ENCODE data around the gene OLIG1.

The OLIG1 gene

GRCh38 chr21:33026443-33026858 is 43.5 kb upstream of the OLIG1 start:
- Histone ChIP-seq H3K79me2 (ENCODE audit: control insufficient read depth, low read length) (no peaks in the 10 kb centered on the region), H3K9me3 (ENCODE audit: control insufficient read depth, insufficient read depth, low read length) (no peaks in the 10 kb centered on the region), H3K36me3 (ENCODE audit: control insufficient read depth, low read length) (no peaks in the 10 kb centered on the region), H3K4me1 (ENCODE audit: control insufficient read depth, low read length) (no peaks in the 10 kb centered on the region), H3F3A (ENCODE audit: control insufficient read depth, insufficient read depth) (no peaks in the 10 kb centered on the region), H3K9me2 (replicated peaks; ENCODE audit: control insufficient read depth, low read length) (no peaks in the 10 kb centered on the region), H3K27ac (ENCODE audit: low read depth, low read length) (no peak overlapping the region), H3K4me2 (ENCODE audit: low read length) (no peak overlapping the region), H4K20me1 (ENCODE audit: control insufficient read depth, insufficient read depth, low read depth, low read length) (no peaks in the 10 kb centered on the region), H3K27me3 (ENCODE audit: control insufficient read depth, low read length) (peaks cover 7% of the 10 kb centered on the region; the same call in 1 of the 2 replicates), H3K4me3 (ENCODE audit: low read length) (no peak overlapping the region)
- TF ChIP-seq CTCF (IDR thresholded peaks at IDR 0.05; ENCODE audit: low read depth, low read length, poor library complexity, severe bottlenecking): no peak
- no peak for TF ChIP-seq EZH2phosphoT487 (IDR thresholded peaks at IDR 0.05; ENCODE audit: borderline replicate concordance, low read length)

DNA sequence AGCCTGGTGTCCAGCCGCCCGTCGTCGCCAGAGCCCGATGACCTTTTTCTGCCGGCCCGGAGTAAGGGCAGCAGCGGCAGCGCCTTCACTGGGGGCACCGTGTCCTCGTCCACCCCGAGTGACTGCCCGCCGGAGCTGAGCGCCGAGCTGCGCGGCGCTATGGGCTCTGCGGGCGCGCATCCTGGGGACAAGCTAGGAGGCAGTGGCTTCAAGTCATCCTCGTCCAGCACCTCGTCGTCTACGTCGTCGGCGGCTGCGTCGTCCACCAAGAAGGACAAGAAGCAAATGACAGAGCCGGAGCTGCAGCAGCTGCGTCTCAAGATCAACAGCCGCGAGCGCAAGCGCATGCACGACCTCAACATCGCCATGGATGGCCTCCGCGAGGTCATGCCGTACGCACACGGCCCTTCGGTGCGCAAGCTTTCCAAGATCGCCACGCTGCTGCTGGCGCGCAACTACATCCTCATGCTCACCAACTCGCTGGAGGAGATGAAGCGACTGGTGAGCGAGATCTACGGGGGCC is 43.0 kb upstream of the OLIG1 start:
- H3K36me3 ChIP-seq (ENCODE audit: control insufficient read depth, low read length): no peaks in the 10 kb centered on the region
- H3K79me2 ChIP-seq (ENCODE audit: control insufficient read depth, low read length): no peaks in the 10 kb centered on the region
- H3K27ac ChIP-seq (ENCODE audit: low read depth, low read length): no peak overlapping the region
- H3K27me3 ChIP-seq (ENCODE audit: control insufficient read depth, low read length): peaks cover 7% of the 10 kb centered on the region; the same call in 1 of the 2 replicates
- H3K9me2 ChIP-seq (replicated peaks; ENCODE audit: control insufficient read depth, low read length): no peaks in the 10 kb centered on the region
- H3F3A ChIP-seq (ENCODE audit: control insufficient read depth, insufficient read depth): no peaks in the 10 kb centered on the region
- H3K4me1 ChIP-seq (ENCODE audit: control insufficient read depth, low read length): no peaks in the 10 kb centered on the region
- no peak for TF ChIP-seq EZH2phosphoT487 (IDR thresholded peaks at IDR 0.05; ENCODE audit: borderline replicate concordance, low read length)
- no peak for TF ChIP-seq CTCF (IDR thresholded peaks at IDR 0.05; ENCODE audit: low read depth, low read length, poor library complexity, severe bottlenecking)
- H3K9me3 ChIP-seq (ENCODE audit: control insufficient read depth, insufficient read depth, low read length): no peaks in the 10 kb centered on the region
- H3K4me2 ChIP-seq (ENCODE audit: low read length): no peak overlapping the region
- no peak overlapping the region for H3K4me3 ChIP-seq (ENCODE audit: low read length)
- H4K20me1 ChIP-seq (ENCODE audit: control insufficient read depth, insufficient read depth, low read depth, low read length): no peaks in the 10 kb centered on the region

- no peaks in the 10 kb centered on the region for H3K4me1 ChIP-seq (ENCODE audit: control insufficient read depth, low read length)
- no peak overlapping the region for H3K4me3 ChIP-seq (ENCODE audit: low read length)
- no peak for TF ChIP-seq CTCF (IDR thresholded peaks at IDR 0.05; ENCODE audit: low read depth, low read length, poor library complexity, severe bottlenecking)
- no peak for TF ChIP-seq EZH2phosphoT487 (IDR thresholded peaks at IDR 0.05; ENCODE audit: borderline replicate concordance, low read length)
- H3K79me2 ChIP-seq (ENCODE audit: control insufficient read depth, low read length): no peaks in the 10 kb centered on the region
- H4K20me1 ChIP-seq (ENCODE audit: control insufficient read depth, insufficient read depth, low read depth, low read length): no peaks in the 10 kb centered on the region
- no peaks in the 10 kb centered on the region for H3F3A ChIP-seq (ENCODE audit: control insufficient read depth, insufficient read depth)
- H3K36me3 ChIP-seq (ENCODE audit: control insufficient read depth, low read length): no peaks in the 10 kb centered on the region
- no peak overlapping the region for H3K4me2 ChIP-seq (ENCODE audit: low read length)
- peaks cover under 1% of the 10 kb centered on the region; the same call in 1 of the 2 replicates for H3K27me3 ChIP-seq (ENCODE audit: control insufficient read depth, low read length)
- no peaks in the 10 kb centered on the region for H3K9me3 ChIP-seq (ENCODE audit: control insufficient read depth, insufficient read depth, low read length)
- no peak overlapping the region for H3K27ac ChIP-seq (ENCODE audit: low read depth, low read length)
- H3K9me2 ChIP-seq (replicated peaks; ENCODE audit: control insufficient read depth, low read length): no peaks in the 10 kb centered on the region
Measured at GRCh38 chr21:33027401-33028286, 42.3 kb upstream of the OLIG1 start.

Measured in DOHH2 (cell line).